T-helper 2 cell (primary cell): Measurements from ENCODE around the gene DCC.
"Not testable (repeated sequence)": the region's sequence is repeated elsewhere in the genome, so short reads cannot be mapped to it uniquely, and the experiment has no call there.

Experiments used
- DNase-seq, 5 experiments: peaks; one replicate each; pipeline versions ENCODE4 v3.0.0 to v3.0.0-alpha.2; 2012 to 2022

DCC gene

DNA sequence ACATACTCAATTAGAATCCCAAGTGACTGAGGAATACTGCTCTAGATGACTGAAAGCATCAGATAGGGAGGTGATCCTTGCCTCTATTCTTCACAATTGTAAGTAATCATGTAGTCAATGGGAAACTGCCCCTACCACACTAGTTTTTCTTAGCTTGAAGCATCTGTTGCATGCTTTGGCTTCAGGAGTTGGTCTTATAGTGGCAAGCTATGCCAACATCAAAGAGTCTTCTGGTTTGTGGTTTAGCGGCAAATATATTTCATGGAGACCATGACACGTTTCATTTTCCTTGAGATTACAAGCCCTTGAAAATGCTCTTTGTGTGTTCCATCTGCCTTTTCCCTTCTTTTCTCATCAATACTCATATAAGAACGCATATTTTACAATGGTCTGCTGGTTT, 12.9 kb downstream of the DCC start:
- no peak for DNase-seq

DNA sequence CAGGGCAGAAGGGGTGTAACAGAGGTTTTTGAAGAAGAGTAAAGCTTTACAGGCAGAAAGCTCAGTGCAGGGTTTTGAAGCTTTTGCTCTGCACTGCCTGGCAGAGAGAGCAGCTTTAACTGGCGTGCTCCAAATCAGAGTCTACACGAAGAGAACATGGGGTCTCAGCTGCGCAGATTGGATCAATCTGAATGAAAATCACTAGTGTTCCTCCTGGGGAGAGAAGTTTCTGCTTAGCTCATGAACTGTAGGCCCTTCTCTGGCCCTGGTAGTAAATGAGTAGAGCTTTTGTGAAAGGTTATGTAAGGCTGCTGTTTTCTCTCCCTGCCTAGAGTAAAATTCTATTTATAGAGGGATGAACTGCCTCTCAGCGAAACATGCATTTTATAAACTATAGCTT, 13.6 kb downstream of the DCC start:
- DNase-seq: no peak

DNA sequence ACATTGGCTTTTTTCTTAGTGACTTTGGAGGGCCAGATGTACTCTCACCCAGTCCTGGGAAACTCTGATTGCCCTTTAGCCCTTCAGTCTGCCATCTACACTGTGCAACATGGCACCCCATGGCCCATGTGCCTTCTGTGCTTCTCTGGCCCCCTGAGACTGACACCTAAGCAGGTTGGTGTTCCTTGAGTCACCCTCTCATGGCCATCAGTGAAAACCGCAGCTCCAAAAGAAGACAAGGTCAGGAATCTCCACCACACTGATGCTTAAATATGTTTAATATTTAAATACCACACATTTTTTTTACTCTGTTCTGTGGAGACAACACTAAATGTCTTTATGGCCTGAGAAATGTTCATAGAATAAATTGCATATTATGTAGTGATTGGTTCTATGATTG, 23.9 kb downstream of the DCC start:
- DNase-seq: no peak

DNA sequence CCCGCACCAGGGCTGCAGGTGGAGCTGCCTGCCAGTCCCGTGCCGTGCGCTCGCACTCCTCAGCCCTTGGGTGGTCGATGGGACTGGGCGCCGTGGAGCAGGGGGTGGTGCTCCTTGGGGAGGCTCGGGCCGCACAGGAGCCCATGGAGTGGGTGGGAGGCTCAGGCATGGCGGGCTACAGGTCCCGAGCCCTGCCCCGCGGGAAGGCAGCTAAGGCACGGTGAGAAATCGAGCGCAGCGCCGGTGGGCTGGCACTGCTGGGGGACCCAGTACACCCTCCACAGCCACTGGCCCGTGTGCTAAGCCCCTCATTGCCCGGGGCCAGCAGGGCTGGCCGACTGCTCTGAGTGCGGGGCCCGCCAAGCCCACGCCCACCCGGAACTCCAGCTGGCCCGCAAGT, 26.9 kb downstream of the DCC start:
- DNase-seq: not testable (repeated sequence)

DNA sequence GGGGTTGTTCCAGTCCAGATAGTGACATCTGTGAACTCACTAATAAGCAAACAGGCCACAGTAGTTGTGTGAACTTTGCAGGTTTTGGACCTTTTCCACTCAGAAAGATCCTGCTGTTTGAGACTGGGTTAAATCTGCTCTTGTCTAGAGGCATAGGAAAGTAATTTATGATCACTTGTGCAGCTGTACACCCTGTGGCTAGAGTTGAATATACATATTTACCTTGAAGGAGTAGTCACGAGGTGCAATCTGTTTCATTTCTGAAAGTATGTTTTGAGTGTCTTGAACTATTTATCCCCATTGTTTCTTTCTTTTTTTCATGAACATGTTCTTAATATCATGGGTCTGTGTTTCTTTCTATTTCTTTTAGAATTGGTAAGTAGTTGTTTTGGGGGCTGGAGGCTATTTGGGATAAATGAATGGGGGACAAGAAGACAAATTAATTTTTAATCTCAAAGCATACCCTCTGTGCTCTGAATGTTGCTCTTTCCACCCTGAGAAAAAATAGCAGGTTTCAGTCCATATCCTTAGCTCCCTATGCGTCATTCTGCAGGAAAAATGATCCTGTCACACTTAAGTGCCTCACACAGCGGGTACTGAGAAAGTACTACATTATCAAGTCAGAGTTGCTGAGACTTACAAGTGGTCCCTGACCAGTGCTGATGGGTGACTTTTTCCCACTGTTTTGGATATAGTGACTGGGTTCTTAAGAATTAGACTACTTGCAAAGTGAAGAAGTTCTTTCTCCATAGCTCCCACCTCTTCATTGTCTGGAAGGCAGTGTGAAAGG, 28.2 kb downstream of the DCC start:
- no peak for DNase-seq

DNA sequence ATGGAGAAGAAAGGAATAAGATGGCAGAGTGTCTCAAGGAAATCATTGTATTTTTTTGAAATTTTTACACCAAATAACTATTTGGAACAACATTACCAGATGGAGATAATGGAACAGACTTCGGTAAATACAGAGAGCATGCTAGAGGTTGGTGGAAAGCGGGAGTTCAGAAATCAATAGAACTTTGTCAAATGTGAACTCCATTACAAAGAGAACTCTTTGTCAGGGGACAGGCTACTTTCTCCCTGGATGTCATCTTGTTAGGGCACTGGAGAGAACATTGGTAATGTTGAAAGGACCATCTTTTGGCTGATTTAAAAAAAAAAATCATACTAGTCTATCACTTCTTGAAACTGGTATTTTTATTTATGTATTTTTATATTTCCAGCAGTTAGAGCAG, 30.8 kb downstream of the DCC start:
- DNase-seq: no peak

DNA sequence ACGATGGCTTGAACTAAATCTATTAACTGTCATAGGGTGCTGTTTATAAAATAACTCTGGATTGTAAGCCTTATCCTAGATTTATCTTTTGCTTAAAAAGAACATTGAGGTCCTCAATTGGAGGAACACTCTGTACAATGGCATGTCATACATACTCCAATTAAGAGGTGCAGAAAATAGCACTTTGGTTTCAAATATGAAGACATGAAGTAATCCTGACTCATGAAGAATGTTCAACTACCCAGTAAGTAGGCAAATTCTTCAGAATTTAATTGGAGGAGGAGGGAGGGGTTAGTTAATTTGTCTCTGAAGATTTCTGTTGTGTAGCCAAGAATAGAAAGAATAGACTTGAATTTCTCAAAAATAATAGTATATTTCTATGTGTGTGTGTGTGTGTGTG, 36.1 kb downstream of the DCC start:
- no peak for DNase-seq

DNA sequence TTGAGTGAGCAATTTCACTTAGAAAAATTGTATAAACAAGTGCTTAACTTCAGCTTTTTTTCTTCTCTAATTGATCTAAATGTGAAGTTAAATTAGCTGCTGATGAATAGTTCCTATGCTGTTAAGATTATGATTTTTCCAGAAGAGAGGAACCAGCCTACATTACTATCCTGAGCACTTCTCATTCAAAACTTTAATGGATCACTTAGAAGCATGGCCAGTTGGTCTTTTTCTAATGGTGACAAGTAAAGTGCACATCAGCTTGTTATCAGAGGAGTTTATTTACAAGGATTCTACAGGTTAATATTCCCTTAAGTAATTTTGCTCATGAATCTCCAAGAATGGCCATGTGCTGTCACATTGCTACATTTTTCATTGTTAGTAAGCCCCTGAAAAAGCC, 37.1 kb downstream of the DCC start:
- no peak for DNase-seq

DNA sequence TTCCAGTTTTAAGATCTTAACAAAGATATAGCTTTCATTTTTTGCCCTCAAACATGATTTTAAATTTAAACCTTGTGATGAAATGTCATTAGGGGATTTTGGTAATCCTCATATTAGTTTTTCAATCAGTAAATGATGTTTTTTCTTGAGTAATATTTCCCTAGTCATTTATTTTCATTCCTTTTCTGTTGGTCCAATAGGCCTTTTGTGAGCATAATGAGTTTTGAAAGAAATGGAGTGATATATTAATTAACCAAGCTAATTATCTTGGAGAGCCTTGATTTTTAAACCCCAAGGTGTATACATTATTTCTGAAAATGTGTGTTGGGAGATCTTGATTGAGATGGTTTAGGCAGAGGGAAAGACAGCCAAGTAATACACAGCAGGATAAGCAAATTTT, 46.3 kb downstream of the DCC start:
- DNase-seq: no peak

DNA sequence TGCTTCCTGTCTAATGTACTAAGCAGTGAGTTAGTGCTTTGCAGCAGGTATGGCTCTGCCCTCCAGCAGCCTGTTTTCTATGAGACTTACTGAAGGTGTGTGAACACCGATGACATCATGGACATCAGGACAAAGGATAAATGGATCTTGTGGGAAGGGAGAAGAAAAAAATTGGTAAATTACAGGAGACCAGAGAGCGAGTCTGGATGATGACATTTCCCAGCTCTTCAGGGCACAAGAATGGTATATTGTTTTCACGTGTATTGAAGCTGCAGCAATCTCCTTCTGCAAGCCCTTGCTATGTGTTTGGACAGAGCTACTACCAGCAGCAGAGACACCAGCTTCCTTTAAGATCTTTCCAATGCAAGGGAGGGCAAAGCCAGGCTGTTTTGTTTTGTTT, 47.2 kb downstream of the DCC start:
- no peak for DNase-seq

DNA sequence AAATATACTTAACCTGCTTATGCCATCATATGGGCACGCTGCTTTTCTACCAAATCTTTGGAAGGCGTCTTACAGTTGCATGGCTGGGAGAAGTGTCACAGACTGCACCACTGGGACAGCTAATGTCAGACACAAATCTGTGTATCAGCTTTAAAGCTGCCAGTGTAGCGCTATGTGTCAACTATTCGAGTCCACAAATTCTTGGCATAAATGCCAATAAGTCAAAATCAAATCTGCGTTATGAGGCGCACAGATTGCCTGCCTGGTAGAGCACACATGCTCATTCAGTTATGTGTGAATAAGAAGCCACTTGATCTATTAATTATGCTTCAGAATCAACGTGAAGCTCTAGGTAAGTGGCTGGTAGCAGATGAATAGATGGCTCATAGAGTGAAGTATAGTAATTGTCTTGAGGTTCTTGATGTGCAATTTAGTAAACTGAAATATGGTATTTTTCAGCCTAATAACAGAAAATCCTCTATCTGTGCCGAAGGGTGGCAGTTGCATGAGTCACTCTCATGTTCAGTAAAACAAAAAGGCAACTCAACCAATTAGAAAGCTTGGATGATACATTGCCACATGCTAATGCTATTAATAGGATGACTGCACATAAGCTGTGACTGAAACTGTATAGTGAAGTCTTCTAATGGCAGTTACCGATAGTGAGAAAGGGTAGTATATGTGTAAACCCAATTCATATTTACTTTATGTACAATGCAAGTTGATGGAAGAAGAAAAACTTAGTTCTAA, 52.0 kb downstream of the DCC start:
- no peak for DNase-seq

DNA sequence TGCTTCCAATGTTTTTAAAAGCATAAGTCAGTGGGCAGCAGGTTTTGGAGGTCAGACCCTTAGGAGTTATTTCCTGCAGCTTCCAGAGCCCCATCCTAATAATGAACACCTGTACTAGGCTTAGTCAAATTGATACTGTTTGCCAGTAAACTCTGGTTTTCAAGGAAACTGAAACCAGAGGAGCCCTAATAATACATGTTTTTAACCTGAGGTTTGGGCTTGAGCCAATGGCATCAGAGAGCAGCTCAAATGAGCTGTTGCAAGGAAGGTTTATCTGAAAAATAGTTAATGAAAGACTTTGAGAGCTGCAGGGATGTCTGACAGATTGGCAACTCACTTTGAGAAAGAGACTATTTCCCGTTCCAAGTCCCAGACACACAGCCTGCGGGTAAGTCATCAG, 54.6 kb downstream of the DCC start:
- DNase-seq: no peak

DNA sequence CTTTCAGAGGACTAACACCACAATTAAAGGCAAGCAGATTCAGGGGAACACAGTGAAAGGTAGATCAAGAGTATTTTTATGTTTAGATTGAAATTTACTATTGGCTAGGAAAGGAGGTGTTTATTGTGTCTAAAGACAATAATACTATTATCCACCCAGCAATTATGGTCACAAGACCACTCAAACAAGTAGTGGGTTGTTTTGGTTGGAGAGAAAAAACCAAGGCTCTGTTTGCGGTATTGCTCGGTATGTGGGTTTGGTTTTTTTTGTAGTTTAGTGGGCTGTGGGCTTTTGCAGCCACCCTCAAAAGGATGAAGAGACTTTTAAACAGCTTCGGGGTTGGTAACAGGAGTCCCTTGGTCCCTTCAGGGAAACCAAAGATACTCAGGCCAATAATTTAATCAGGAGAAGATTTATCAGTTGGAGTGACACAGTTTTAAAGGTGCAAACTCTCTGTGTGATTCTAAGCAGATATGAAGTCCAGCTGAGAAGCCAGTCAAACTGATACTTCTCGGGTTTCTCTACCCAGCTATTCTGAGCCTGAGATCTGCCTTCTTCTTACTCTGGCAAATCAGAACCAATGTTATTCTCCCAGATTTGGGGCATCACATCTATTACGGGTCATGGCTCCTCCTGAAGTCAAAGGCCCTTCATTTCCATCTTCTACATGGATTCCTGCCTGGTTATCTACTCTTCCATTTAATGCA, 55.3 kb downstream of the DCC start:
- no peak for DNase-seq

DNA sequence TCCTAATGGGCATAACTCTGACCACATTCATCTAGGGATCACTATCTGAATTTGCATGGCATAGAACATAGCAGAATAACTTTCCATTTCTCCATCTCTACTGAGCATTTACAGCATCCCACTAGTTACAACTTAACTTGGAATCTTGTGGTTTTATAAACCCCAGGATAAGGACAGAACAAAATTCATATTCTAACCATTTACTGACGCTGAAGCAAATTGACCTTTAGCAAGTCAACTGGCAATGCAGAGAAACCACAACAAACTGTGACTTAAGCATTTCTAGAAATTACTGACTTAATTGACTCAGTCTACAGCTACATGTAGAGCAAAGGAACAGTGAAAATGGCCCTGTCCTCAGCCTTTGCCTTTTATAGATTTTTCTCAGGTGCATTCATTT, 61.2 kb downstream of the DCC start:
- no peak for DNase-seq

DNA sequence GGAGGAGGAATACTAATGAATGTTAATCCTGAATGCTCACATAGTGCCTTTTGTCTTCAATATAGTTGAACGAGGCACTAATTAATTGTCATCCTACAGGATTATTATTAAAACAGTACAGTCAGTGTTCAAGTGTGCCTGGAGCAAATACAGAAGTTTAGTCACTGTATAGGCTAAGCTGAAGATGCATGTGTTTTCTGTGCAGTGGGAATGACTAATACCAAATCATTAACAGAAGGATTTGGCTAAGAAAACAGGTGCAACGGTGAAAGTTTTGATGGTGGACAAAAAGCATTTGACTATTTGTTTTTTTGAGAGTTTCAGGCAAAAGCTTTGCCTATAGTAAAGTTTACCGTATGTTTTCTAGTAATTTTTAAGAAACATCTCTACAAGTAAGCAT, 62.8 kb downstream of the DCC start:
- no peak for DNase-seq

DNA sequence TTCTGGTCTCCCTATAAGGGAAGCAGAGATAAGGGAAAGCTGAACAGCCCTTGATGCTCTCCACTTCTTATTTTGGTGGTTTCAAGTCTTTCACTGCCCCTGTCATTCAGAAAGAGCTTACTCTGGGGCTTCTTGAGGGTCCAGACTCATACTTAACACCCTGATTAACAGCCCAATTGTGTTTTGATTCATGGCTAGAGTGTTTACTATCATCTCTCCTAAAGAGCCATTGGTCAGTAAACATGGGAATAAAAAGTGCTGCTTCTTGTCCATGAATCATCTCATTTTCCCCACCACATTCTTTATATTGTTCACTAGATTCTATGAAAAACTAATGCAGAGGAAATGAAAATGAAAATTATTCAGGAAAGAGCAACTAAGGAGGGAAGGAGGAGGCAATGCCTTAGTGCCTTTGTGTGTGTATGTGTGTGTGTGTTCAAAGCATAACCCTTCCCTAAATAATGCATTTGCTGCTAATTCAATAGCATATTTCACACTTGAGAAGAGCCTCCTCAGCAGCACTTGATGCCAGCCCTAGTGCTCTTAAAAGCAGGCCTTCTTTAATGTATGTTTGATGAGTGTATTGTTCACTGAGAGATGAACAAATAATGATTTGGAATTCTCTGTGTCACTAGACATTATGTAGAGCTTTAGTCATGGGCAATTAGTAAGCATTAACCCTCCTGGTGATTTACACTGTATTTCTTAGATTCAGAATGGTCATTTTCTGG, 63.5 kb downstream of the DCC start:
- no peak for DNase-seq

DNA sequence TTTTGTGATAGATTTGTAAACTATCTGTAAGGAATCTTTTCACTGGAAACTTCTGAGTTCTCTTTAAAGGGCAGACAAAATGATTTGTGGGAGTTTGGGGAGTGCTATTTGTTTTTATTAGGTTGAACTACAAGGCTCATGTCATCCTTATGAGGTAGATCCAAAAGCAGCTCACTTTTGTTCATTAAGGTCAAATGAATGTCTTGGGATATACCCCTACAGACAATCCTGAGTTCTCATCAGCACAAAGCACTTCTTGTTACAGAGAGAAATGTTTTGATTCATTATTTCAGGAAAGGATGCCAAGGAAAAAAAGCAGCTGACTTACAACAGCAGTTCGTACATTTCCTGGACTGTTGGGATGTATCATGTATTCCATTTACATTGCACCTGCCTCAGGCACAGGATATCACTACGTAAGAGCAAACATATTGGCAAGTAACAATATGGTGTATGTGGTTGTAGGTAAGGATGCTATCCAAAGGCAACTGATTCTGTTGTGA, 68.9 kb downstream of the DCC start:
- no peak for DNase-seq

DNA sequence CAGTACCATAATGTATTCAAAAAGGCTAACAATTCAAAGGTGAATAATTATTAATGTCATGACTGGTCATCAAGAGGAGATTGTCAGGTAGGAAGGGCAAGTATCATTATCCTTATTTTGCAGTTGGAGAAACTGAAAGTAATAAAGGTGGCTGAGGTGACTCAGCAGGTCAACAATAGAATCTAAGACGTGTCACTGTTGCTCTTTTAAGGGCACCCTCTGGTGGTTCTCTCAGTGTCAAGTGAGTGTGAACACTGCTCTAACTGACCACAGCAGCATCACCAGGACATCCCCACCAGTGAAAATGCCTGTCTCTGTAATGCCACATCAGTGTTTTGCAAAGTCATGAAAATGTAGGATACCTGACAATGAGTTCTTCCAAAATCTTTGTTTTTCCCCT, 69.7 kb downstream of the DCC start:
- DNase-seq: no peak

DNA sequence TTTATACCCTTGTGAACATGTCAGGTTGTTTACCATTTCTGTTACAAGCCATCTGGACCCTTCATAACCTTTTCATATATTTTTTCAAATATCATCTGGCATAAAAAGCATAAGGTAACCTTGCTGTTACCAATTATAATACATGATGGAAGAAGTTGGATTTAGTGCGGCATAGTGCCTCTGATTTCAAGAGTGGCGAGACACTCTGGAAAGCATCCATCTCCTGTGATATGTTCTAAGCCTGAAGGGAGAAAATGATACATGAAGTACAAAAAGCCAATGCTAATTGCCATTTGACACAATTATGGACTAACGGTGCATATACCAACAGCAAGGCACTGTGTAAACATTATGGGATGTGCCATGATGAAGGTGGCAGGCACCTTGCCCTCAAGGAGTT, 75.1 kb downstream of the DCC start:
- no peak for DNase-seq

DNA sequence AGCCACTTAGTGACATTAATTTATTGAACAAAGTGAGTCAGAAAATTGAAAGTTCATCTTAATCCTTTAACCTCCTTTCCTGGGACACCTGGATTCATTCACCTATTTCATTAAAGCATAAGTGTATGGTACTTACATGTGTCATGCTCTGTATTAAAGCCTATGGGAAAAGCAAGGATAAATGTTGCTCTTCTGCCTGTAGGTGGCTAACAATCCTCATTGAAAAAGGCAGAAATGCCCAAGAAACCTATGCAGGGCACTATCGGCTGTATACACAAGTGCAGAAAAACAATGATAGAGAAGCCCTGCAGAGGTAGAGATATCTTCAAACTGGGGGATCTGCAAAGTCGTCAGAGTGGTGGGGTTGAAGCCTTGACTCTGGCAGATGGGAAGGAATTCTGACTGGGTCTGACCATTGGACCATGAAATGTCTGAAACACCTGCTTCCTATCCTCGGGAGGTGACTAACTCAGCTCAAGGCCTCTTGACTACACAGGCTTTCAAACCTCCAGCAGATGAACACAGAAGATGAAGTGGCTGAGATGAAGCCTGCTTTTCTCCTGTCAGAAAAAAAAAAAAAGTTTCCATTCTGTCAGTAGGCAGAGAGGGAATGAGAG, 83.1 kb downstream of the DCC start:
- DNase-seq: no peak

DNA sequence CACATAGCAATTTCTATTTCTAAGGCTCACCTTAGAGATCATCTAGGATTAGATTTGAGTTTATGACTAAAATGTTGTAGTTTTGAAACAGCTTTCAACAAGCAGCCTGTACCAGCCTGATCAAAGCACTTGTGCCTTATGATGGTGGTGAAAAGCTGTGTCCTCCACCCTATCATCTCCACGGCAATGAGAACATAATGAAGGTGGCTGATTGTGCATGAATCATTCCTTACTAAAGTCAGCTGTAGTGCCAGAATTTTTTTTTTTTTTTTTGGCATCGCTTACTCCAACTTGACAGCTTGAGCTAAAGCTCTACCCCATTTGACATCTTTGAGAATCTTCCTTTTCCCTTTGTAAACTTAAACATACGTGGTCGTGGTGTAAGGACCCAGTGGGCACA, 86.0 kb downstream of the DCC start:
- no peak for DNase-seq

DNA sequence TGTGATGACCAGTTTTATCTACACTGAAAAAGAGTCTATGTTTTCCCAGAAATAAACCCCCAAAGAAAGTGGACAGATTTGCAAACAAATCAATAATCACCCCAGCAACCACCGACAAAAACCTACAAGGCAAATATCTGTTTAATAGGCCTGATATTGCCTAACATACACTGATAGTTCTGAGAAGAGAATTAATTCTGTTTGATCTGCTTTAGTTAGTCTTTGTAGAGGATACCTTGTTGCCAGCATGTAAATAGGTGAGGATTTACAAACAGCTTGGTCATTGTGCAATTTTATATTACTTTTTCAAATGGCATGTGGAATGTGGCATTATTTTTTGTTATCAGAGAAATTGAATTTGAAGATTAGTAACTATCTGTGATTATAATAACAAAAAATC, 86.5 kb downstream of the DCC start:
- no peak for DNase-seq
